HG03442 (cell line): ENCODE data around the gene HPS6.

ENCODE experiments used
- ATAC-seq: cut with Tn5 transposase; IDR thresholded peaks from one replicate; pipeline ENCODE4 v1.9.1; 2021; ENCODE audit warnings: mild to moderate bottlenecking, moderate library complexity; ENCODE audit not compliant: unreplicated experiment

Gene HPS6

DNA sequence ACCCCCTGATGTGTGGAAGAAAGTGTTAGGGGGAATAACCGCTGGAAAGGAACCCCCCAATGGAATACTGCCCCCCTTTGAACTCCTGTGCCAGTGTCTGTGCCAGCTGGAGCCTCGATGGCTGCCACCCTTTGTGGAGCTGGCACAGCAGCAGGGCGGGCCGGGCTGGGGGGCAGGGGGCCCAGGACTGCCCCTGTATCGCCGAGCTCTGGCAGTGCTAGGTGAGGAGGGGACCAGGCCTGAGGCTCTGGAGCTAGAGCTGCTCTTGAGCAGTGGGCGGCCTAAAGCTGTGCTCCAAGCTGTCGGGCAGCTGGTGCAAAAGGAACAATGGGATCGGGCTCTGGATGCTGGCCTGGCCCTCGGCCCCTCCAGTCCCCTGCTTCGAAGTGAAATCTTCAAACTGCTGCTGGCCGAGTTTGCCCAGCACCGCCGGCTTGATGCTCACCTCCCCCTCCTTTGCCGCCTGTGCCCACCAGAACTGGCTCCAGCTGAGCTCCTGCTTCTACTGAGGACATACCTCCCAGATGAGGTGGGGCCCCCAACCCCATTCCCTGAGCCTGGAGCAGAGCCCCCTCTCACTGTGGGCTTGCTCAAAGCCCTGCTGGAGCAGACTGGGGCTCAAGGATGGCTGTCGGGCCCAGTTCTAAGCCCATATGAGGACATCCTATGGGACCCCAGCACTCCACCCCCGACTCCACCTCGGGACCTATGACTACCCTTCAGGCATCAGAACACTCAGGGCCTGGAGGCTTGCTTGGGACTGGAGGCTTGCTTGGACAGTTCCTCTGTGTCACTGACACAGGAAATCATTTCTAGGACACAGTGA lies 2.2 kb downstream of the HPS6 start:
- ATAC-seq: no peak

DNA sequence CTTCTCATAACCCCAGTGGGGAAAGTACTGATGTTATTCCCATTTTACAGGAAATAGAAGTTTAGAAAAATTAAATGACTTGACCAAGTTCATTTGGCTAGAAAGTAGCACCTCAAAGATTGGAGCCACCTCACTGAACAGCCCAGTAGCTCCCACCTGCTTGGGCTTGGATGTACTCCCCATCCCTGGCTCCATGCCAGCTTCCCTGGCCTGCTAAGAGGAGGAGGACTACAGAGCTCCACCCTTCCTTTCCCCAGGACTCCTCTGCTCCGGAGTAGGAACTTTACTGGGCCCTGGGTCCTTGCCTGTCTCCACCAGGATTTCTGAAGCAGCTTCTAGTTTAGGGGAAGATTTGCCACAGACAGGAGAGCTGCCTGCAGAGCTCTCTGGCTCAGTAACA lies 3.1 kb downstream of the HPS6 start:
- ATAC-seq: no peak

DNA sequence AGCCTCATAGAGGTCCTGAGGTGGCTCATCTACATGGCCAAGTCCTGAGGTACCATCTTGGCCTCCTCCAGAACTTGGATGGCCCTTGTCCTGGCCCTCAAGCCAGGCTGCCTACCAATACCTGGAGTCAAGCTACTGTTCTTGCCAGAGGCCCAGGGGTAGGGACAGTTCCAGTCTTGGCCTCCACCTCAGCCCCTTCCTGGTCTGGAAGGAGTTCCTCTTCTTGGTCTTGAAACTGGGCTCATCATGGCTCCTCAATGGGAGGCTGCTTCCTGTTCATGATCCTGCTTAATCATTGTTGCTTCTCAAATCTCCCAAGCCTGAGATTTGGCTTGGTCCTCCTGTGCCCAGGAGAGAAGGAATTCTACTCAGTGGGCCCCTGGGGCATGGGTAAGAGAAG lies 3.9 kb downstream of the HPS6 start:
- ATAC-seq: no peak

DNA sequence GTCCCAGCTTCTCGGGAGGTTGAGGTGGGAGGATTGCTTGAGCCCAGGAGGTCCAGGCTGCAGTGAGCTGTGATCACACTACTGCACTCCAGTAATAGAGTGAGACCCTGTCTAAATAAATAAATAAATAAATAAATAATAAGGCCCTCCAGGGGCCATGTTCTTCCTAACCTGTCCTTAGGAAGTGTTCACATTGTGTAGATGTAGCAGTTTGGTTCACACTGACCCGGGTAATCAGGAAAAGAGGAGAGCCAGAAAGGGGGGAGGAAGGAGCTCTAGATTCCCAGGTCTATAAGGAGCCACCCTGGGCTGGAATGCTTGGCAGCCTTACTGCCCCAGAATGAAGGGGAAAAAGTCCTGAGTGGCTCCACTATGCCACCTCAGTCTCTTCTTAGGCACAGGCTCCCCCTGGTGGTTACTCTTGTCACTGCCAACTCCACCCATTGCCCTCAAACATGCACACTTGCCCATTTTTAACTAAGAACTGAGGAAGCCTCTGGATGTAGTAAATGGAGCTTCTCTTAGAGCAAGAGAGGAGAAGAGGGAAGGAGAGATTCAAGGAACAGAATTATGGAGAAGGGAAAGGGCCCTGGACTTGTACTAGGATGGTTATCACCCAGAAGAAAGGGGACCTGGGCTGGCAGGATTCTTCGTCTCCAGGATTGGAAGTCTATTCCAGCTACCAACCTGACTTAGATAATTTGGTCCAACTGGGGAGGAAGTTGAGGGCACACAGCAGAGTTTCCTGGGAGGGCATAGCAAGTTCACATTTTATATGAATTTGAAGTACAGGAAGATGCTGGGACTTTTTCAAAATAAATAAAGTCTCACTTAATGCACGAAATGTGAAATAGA lies 7.8 kb downstream of the HPS6 start:
- peak; percentile 47 for ATAC-seq

DNA sequence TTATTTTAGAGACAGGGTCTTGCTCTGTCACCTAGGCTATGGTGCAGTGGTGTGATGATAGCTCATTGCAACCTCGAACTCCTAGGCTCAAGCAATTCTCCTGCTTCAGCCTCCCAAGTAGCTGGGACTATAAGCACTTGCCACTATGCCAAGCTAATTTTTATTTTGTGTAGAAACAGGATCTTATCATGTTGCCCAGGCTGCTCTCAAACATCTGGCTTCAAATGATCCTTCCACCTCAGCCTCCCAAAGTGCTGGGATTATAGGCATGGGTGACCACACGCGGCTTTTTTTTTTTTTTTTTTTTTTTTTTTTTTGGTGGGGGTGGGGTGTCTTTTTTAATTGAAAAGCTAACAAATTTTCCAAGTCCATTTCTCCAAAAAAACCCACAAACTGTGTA lies 18.4 kb downstream of the HPS6 start:
- ATAC-seq: no peak

DNA sequence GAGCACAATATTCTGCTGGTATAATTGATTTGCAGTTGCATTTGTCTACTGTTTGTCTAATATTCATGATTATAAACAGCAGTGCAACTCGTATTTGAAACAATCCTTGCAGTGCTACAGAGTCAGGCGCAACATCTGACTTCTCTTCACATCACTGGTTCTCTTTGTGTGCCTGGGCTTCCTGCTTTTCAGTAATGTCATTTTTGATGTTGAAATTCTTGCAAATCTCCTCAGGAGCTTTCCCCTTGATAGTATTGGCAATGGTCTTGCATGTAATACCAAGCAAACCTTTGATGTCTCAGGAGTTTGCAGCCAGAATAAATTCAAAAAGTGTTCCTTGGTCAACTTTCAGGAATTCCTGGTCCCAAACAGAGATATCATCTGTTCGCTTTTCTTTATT lies 20.2 kb downstream of the HPS6 start:
- no peak for ATAC-seq

DNA sequence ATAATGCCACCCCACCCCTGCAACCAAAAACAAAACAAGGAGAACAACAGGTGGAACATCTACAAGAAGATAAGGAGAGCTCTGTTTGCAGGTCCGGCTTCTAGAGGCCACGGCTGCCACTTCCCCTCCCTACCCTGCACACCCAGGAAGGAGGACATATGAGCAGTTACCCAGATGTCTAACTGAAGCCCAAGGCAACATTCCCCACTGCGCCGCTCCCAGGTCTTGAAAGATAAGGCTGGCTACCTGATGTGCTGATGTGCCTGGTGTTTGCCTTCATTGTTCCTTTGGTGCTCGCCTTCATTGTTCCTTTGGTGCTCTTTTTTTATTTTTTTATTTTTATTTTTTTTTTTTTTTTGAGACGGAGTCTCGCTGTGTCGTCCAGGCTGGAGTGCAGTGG lies 21.0 kb downstream of the HPS6 start:
- ATAC-seq: no peak

DNA sequence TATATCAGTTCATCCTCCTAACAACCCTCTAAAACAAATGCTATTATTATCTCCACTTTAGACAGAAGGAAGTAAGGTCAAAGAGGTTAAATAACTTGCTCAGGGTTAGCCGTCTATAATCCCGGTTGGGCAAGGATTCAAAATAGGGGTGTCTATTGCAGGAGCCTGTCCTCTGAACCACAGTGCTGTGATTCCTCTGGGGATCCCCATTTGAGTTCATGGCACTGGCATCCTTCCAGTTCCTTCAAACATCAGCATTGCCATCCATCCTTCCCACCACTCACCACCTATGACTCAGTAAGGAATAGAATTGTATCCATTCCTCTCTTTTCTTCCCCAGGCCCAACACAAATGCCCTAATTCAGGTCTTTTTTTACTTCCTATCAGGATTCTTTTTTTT lies 25.6 kb downstream of the HPS6 start:
- ATAC-seq: no peak

DNA sequence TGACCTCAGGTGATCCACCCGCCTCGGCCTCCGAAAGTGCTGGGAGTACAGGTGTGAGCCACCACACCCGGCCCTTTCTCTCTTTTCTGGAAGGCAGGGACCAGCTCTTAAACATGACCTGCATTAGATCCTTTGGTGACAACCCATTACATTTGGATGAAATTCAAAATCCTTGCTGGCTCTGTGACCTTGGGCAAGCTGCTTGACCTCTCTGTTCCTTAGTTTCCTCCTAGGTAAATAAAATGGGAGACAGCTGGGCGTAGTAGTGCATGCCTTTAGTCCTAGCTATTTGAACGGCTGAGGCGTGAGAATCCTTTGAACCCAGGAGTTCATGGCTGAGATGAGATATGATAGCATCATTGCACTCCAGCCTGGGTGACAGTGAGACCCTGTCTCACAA lies 31.3 kb downstream of the HPS6 start:
- ATAC-seq: no peak

DNA sequence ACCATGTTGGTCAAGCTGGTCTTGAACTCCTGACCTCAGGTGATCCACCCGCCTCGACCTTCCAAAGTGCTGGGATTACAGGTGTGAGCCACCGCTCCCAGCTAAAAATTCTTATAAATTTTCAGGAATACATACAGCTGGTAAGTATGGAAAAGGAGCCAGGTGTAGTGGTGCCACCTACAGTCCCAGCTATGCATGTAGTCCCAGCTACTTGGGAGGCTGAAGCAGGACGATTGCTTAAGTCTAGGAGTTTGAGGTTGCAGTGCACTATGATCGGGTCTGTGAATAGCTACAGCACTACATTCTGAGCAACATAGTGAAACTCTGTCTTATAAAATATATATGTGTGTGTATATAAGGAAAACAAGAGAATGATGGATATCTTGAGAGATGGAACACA lies 36.0 kb downstream of the HPS6 start:
- ATAC-seq: no peak

DNA sequence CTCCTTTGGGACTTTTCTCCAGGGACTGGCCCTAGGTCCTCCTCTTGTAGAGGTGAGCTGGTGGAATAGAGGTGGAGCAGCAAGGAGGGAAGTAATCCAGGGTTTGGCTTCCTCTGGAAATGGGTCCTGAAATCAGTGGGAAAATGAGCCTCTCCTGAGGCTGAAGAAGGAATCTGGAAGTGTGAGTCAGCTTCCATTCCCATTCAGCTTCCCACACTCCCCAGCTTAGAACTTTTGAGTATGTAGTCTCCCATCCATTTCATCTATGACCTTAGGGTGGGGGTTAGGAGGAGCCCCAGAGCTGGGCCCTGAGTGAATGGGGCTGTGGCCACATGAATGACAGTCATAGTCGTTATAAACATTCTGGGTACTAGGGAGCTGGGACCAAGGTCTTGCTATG lies 37.3 kb downstream of the HPS6 start:
- ATAC-seq: no peak

DNA sequence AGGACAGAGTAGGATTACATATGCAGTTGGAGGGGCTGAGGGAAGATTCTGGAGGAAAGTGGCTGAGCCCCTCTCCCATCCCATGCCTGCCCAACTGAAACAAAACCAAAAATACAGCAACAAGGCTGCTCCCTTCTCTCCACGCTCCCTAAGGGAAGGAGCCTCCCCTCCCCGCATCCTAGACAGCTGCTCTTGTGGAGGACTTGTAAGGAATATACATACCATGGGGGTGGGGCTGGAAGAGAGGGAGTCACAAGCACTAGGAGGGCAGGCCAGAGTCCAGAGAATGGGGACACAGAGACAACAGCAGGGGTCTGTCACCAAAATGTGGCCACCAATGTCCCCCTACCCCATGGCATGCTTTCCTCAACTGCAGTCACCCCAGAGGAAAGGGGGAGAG lies 41.8 kb downstream of the HPS6 start:
- no peak for ATAC-seq

DNA sequence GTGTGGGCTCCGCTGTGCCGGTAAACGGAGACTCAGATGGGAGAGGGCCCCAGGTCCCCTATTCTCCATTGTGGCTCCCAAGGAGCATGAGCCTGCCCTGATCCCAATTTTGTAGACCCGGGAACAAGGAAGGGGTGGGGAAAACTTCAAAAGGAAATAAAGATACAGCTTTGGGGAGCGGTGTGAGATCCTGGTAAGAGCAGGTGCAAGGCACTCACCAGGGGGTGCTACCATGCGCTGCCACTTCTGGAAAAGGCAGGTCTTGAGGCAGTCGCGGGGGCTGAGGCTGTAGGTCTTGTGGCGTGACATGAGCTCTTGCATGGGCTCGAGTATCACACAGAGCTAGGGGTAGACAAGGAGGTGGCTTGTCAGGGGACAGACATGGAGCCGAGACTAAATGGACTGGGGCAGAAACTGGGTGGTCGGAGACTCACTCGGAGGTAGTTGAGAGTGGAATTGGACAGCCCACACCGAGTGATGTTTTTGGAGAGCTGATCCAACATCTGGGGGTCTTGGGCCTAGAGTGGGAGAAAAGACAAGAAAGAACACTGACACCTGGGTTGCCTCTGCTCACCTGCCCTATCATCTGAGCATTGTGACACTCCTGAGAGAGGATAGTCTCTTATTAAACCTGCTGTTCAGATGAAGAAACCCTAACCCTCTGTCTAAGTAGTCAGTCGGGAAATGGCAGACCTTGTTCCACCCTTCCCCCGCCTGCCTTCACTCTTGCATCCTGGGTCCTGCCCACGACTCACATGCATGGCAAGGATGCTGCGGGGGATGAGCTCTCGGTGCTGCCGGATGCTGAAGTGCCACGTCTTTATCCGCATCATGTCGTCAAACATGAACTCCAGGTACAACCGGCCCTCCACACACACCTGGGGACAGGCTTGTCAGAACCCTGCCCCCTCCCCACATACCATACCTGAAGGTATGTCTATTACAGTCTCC lies 44.3 kb downstream of the HPS6 start:
- no peak for ATAC-seq

DNA sequence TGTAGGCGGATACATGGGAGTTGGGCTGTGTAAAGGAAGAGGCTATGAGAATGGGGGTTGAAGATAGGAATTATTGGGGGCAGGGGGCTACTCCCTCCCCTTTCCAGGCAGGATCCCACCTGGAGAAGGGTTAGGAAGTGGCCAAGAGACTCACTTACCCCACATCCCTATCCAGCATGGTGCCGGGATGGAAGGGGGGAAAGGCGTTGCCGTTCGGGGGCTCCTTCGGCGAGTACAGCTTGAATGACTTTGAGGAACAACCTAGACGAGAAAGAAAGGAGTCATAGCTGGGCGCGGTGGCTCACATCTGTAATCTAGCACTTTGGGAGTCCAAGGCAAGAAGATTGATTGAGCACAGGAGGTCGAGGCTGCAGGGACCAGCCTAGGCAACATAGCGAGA lies 46.1 kb downstream of the HPS6 start:
- no peak for ATAC-seq

DNA sequence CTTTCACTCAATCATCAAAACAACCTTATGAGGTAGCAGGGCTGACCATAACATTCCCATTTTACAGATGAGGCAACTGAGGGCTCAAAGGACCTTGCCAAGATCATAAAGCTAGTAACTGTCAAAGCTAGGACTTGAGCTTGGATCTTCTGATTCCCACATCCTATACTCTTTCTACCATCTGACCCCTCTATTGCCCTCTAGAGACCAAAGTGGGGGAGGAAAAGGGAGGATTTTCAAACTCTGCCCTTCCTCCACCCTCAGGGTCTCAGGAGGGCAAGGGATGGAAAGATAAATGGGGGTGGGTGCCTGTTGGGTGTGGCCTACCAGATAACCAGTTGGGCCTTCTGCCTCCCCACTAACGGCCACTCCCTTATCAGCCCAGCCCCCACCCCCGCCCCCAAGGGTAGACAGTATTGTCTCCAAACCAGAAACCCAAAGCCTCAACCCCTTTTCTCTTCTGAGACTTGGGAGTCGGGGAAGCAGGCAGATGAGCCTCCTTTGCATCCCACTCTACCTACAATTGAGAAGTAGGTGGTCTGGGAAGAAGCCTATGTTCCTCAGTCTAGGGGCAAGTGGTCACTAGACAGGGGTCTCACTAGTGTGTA lies 47.2 kb downstream of the HPS6 start:
- ATAC-seq: no peak

DNA sequence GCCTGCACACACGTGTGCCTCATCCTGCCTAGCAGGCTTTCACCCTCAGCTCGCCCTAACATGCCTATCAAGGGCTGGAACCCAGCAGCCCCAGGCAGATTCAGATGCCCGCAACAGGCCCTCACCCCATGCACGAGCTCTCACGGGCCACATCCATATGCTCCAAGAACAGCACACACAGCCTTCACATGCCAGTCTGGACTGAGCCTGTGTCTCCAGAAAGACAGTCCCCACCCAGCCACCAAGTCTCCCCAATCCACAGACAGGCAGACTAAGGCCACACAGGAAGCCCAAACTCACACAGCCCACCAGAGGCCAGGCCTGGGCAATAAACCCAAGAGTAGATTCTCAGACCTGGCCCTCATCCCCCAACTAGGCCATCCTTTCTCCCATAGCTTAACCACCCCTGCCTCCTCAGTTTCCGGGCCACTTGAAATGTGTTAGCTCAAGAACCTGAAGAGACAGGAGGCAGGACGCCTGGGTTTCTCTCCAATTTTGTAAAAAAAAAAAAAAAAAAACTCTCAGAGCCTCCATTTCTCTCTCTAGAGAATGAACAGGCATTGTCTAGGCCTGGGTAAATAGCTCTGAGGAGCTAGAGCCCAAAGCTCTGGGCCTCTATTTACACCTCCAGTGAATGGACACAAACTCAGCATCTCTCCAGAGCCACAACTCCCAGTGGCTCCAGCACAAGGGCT lies 48.3 kb downstream of the HPS6 start:
- no peak for ATAC-seq

DNA sequence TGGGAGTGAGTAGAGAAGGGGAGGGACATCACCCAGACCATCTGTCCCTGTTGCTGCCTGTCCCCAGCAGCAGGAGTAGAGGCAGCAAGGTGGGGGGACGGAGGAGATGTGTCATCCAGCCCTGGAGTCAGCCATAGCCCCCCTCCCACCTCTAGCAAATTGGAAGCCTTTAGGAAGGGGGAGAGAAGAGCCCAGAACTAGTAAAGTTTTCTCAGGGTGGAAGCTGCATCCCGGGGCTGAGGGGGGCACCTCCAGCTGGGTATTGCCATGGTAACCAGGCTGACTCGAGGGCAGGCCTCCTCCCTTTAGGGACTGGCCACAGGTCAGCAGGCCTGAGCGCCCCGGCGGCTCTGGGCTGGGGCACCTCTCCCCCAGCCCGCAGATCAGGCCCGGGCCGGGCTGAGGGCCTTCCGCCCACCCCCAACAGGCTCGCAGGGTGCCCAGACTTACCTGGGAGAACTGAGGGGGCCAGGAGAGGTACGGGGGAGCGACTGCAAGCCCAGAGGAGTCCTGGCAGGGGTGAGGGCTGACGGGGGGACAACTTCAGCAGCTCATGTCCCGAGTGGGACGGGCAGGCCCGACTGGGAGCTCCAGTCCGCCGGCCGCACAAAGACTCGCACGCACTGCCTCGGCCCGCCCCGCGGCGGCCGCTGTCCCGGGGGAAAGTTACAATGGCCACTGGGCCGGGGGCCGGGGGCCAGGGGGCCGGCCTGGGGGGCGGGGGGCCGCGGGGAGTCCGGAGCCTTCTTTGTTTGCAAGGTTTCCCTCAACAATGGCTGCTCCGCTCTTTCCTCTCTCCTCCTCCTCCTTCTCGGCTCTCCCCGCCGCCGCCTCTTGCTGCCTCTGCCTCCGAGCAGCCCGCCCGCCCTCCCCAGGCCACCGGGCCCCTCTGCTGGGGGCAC lies 49.1 kb downstream of the HPS6 start:
- peak; percentile 3 for ATAC-seq

DNA sequence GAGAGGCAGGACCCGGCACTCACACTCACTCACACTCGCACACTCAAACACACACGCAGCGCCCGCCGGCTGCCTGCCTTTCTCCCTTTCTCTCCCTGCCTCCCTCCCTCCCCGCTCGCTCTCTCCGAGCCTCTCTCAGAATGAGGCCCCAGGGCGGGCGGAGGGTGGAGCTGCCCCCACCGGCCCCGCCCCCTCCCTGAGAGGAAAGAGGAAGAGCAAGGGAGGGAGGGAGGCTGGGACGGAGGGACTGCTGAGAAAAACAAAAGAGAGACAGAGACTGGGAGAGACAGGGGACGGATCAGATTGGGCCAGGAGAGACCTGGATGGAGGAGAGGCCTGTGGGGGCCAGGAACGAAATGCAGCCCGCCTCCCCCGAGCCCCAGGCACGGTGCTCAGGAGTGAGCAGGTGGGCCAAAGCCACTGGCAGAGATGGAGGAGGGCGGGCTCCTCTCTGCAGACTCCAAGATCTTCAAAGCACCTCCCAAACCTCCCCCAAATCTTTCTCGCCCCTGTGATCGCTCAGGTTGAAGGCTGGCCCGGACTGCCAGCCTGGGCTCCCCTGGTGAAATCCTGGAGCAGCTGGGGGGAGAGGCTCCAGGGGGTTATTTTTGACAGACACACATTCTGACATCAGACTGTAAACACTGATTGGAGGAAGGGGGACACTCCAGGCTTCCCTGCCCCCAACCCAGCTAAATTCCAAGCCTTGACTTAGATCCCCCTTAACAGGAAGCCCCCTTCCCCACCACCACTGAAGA lies 49.9 kb downstream of the HPS6 start:
- peak; percentile 58 for ATAC-seq
